DMS53 treated with DMSO at 0.1 percent for 48 hours (cell line): Measurements from ENCODE around the gene NPAS3.

Experiments
- DNase-seq: peaks from one replicate; lab custom pipeline; 2025; ENCODE audit not compliant: unreplicated experiment; lab: John Stamatoyannopoulos, UW

Gene NPAS3

DNA sequence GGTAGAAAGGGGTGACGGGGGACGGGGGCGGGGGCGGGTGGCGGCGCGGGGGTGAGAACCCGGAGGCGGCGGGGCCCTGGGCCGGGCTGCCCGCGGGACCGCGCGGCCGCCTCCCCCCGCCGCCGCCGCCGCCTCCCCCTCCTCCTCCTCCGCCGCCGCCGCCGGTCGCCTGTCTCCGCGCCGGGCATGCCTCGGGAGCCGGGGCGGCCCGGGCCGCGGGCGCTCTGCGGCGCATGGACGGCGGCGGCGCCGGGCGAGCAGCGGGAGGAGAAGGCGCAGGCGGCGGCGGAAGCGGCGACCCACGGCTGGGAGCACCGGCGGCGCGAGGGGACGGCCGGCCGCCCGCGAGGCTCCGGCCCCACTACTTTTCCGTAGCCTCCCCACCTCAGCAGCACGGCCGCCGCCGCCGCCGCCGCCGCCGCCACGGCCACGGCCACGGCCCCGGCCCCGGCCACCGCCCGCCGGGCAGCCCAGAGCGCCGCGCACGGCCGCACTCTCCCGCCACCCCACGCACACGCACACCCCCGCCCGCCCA is at the start of gene NPAS3:
Gene NPAS3 (plus strand): TSS at position 161 of the 535 bp plus-strand sequence.
- no peak for DNase-seq

DNA sequence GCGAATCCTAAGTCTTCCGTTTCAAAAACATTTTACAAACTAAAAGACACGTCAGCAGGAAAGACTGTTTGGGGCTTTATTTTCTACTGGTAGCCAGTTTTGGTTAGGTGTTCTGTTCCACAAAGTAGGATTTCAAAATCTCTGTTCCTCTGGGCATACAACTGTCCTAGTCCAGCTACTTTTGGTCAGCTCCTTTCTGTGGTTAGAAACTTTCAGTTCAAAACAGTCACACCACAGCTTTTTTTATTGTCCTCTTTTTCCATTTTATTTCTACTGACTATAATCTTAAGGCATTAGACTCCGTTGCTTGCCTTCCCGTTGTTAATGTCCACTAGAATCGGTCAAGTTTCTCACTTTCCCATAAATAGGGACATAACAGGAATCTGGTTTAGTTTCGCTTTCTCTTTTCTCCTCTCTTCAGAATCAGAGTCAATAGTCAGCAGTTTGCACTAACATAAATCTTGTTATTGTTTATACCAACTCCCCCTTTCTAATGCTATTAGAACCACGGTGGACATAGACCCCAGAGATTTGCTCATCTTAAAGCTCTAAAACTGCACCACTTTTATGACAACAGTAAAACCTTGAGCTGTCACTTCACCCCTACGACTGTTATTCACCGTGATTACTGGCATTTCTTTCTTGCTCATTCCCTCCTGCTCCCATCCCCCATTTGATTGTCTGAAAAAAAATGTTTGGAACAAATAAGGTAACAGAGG is 41.5 kb upstream of the NPAS3 start:
- peak; percentile 53 for DNase-seq

DNA sequence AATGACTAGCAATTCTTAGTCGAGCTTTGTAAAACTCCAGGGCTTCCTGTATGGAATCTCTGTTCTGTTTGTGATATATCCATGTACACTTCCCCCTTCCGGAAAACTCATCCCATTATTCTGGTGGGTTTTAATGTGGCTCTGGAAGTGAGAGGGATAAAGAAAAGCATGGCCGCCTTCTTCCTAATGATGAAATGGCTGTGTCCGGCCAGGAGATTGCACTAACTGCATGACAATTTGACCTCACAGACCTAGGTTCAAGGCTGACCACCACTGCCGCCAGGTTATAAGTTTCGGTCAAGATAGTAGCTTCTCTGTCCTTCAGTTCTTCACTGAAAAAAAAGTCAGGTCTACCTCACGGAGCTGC is 41.0 kb upstream of the NPAS3 start:
- no peak for DNase-seq

DNA sequence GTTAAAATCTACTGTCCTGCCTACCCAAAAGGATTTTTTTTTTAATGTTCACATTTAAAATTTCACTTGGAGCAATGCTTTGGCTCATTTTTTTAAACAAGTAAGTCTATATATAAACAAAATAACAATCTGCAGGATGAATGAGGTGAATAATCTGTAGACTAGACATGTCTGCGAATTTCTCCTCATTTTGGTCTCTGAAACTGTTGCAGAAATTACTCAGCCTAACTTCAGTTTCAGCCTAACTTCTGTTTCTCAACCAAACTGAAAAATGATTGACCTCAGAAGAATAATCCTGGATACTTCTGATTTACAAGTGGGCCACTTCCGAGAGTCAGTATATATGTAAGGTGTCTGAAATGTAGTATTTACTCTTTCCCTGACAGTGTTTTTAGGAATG is 39.8 kb upstream of the NPAS3 start:
- no peak for DNase-seq

DNA sequence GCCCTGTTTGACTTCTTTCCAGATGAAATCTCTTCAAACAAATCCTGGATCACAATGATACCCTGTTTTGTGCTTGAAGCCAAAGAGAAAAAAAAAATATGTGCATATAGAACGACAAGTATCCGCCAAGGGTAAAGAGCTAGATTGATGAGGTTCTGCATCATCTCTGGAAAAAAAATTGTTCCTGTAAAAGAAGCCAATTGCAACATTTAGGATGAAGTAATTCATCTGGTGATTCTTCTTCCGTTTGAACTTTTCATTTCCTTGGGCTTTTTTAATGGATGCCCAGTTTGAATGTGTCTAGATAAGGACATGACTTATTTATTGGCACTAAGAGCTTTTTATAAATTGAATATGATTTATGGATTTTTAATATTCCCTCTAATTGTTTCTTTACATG is 38.1 kb upstream of the NPAS3 start:
- DNase-seq, result no peak

DNA sequence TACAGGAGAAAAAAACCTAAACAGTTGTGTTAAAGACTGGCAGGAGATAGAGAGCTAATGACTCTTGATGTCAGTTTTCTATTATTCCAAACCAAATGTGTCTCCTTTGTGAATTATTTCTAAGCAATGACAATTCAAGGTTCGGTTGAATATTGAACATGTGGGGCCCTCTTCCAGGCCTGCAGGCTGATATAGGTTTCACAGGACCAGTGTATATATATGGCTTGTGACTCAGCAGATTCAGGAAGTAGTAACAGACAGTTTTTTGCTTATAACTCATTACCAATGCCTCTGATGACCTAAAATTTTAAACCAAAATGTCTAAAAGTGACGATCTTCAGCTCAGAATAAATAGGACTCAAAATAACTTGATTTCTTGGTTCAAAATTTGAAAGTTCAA is 33.7 kb upstream of the NPAS3 start:
- no peak for DNase-seq

DNA sequence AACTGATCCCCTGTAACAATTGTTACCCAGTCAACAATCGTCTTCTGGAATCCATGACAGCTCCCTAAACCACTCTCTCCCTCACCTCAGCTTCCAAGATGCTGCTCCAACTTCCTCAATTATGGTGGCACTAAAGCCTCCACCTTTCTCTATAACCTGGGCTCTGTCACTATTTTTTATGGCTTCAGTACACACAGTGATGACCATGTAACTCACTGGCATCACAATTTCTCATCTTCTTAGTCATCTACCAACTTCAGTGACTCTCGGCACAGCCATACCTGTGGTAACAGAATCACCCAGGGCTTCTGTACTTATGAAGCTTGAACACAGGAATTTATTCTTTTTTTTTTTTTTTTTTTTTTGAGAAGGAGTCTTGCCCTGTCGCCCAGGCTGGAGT is 32.0 kb upstream of the NPAS3 start:
- DNase-seq, result no peak

DNA sequence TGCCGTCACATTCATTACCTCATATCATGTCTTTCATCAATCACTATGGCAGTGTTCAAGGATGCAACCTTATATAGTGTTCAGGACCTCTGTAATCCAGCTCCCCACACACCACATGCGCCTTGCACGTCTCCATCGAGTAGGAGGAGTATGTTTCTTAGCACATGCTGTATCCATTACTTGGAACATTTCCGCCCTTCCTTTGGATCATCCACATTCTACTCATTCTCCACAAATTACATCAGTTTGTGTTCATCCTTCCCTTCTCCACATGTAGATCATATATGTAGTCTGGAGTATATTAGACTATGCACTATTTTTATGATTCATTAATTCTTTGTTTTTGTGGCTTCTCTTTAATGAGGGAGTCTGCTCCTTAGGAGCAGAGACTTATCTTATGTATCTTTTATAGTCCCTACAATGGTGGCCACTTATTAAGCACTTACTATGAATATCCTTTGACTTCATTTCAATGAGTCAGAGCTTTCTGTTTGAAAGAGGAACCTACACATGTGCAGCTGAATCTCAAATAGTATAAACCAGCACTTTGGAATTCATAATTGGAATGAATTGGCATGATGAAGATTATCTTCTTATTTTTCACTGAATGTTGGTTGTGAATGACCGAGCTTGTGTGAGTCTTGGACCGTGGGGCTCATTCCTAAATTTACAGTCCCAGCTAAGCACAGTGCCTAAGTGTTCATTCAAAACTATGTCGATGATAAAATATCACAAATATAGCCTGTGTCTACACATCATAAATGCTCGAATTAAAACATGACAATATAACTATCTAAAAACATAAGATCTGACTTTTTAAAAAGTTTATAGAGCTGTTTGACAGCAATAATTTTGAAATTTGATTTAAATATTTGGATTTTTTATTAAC is 30.2 kb upstream of the NPAS3 start:
- no peak for DNase-seq

DNA sequence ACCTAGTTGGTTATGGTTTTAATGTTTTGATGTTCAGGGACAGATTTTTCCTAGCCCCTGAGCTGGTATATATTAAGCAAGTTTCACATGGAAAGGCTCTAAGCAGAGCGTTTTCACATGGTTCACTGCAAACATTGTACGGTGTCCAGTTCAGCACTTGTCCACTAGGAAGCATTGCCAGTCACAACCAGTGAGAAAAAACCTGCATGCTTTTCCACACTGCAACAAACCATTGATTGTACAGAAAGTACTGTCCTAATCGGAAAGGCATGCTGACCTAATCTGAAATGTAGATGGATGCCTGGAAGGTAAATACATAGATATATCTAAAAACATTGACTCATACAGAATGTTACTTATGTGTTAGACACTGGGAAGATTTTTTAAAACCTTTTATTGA is 25.0 kb upstream of the NPAS3 start:
- no peak for DNase-seq

DNA sequence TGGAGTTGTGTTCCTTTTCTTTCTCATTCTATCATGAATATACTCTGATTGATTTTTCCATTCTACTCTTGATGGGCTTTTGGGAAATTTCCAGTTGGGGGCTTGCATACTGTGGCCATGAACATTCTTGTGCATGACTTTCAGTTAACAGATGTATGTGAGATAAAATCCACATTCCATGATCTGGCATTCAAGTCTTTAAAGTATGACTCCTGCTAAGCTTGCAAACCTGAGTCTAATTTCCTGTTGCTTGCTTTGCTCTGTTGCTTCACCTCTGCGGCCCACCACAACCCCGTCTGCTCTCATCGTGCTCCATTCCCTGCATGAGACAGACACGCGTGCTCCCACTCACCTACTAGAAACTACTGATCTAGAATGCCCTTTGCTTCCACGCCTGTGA is 24.3 kb upstream of the NPAS3 start:
- DNase-seq, result no peak

DNA sequence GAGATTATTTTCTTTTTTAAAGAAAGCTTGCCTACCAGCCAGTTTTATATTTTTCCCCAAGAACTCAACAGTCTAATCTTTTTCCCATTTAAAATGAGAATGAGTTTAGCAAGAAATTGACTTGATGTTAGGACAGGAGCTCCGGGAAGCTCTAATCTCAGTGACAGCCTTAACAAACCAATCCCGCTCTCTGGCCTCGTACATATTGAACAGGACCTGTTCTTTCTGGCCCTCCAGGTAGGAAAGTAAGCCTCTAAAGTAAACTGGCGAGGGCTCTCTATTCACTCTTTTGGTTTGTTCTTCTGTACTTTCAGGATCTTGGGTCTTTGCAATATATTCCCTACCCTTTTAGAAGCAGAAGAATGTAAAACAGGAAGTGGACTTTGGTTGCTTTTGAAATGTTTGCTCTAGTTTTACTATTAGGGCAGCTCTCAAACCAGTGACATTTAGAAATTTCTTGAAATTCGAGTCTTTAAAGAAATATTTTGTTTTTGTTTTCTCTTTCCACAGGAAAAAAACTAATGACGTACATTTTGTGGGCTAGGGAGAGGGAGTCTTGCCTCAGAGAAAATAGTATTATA is 17.9 kb upstream of the NPAS3 start:
- no peak for DNase-seq

DNA sequence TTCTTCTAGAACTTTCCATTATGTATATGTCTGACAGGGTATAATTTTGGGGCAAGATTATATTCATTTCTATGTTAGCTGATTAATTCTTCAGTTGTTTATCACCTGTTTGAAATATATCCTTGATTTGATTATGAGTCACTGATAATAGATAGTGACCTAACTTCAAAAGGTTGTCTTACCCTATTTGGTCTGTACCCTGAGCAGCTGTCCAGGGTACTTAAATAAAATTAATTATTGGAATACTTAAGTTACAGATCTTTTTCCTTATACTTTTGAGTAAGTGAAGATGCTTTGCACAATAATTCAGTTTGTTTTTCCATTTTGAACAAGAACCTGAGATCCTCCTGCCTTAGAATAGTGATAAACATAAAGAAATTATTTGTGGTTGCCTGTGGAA is 13.2 kb upstream of the NPAS3 start:
- no peak for DNase-seq

DNA sequence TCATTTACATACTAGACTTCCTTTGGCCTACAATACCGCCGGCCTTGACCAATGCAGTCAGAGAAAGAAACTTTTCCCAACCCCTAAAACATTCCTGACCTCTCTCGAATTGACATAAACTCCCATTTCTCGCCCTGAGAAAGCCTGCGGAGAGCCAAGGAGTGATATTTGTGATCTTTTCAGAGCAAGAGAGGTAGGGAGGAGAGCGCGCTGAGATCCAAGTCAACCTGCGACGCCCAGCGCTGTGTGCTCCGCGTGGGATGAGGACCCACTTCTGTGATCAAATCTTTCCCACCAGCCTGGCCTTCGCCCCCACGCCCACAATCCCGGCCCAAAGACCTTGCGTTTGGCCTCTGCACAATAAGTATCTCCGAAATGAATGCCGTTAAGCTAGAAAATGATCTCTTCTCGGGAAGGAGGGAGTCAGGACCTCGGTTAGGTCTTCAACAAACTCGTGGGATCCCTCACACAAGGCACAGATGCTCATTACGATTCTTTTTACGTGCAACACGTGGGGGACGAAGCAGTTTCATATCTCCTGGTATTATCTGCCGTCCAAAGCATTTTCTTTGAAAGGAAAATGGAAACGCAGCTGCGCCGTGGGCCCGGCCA is 6.3 kb upstream of the NPAS3 start:
- no peak for DNase-seq

DNA sequence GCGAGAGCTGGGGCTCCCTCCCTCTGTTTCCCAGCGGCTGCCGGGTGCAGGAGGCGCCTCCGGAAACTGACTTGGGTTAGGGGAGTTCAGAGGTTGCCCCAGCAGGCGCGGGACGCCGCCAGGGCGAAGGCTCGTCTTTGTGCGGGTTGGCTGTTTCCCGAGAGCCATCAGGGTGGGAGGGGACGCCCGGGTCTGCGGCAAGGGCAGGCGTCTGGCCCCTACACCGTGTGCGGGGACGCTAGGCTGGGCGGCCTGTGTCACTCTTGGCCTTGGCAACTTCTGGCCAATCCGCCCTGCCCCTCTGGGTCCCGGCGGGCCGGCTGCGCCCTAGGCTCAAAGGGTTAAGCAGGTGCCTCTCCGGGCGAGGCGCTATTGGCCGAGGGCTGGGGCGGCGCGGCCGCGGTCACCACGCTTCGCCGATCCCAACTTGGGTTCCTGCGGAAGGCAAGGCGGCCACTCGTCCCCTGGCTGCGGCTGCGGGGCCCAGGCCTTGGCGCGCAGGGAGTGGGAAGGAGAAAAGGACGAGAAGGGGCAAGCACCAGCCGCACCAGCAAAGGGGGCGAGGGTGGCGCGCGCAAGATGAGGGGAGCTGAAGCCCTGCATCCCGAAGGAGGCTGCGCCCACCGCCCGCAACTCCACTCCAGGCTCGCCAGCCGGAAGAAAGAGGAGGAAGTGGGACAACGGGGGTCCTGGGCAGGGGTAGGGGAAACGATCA is 5.6 kb upstream of the NPAS3 start:
- no peak for DNase-seq

DNA sequence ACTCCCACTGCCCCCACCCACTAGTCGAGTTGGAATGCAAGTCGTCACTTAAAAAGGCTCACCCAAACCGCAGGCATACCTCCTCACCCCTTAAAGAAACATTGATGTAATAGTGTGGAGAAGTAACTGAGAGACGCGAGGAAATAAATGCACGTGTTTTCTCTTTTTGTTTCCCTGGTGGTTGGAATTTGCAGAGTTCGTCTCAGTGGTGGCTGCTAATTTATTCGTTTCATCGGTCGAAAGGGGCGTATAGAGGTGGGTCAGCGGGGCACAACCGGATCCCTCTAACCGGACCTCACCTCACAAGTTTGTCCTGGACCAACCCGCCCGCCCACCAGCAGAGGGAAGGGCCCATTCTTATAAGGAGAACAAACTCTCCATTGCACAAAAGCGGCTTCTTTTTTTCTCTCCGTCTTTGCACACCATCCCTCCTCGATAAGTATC is 5.0 kb upstream of the NPAS3 start:
- no peak for DNase-seq

DNA sequence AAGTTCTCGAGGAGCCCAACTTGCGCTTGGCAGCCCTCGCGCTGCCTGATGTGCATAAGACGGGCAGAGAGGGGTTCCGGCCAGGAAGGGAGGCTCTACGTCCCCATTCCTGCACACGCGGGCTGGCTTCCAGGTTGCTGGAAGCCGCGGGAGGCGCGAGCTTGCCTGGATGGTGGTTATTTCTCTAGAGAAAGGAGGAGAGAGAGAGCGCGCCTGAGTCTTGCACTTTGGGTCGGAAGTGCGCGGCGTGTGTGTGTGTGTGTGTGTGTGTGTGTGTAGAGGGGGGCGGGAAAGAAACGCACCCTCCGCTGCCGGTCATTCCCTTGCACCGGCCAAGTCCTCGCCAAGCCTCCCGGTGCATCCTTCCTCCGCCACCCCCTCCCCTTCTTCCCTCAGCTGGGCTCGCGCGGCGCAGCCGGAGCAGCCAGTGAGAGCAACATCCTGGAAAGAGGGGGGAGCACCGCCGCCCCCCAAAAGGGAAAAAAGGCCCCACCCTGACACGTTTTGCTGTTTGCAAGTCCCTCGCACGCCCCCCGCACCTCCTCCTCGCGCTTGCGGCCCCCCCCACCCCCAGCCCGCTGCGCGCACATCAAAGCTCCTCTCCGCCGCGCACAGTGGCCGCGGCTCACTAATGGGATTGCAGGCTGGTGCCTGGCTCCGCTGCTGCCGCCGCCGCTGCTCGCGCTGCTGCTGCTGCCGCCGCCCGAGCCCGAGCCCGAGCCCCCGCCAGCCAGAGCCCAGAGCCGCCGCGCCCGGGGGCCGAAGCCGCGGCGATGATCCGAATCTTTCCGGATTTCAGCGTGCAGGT is 4.4 kb upstream of the NPAS3 start:
- DNase-seq, result no peak

DNA sequence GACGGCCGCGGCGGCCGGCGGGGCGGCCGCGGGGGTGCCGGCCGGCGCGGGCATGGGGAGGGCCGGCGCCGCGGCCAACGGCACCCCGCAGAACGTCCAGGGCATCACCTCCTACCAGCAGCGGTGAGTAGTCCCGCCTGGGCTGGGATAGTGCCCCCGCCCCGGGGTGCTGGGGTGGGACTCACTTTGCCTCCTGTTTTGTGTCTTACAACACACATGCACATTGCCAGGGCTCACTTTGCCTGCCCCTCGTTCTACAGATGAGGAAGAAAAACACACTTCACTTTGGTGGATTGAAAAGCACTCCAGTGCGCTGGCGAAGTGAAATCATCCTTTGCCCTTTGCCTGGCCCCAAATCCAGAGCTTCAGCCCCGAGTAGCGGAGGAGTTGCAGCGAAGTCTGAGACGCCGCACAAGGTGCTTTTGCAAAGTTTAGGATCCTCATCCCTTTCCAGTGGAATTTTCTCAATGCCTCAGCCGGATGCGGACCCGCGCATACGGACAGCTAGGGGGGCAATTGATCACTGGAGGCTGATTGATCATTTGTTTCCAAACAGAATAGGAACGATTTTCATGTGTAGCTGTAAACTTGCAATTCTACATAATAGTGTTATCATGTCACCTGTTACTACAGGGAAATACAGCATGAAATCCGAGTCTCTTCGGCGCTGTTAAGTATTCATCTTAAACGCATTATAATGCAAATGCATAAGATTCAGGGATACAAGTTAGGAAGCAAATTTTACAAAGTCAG is 3.6 kb upstream of the NPAS3 start:
- DNase-seq, result no peak

DNA sequence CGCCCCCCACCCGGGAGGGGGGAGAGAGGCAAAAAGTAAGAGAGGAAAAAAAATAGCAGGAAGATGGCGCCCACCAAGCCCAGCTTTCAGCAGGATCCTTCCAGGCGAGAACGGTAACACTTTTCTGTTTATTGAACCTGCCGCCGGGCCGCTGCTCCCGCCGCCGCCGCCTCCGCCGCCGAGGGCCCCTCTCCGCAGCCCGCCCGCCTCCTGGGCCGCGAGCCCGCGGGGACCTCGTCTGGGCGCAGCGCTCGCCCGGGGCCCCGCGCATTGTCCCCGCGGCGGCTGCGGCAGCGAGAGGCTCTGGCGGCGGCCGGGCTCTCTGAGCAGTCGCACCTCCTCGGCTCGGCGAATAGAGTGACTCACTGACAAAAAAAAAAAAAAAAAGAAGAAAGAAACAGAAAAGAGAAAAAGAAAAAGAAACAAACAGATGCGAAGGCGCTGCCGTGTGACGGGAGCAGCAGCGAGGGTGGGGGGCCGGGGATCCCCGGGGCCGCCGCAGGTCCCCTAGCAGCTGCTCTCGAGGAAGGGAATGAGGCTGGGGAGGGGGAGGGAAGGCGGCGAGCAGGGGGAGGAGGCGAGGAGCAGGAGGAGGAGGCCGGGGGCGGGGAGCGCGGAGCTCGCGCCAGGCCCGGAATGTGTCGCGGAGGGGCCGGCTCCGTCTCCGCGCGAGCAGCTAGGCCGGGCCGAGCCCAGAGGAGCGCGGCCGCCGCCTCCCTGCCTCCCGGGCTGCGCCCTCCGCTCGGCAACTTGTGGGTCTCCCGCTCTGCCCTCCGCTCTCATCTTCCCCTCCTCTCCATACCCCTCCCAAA is 781 bp downstream of the NPAS3 start:
- peak; percentile 44 for DNase-seq
